ENCODE data around the gene NEURL4. TPM values are rescaled to one million over a fixed set of nuclear protein-coding genes. Genes with fewer than 3 reads are reported as not detected.
A peak's percentile ranks its signal among the peaks of the same experiment; 100 is the strongest.

NEURL4 gene
- total RNA-seq, 2 donors from 2014 or later, result 24.8 to 38.8 TPM

GRCh38 chr17:7312432-7313087, 16.6 kb downstream of the NEURL4 start:
- intact Hi-C loops (cut with DNase I), result no loop called here

GRCh38 chr17:7311110-7311705, 17.9 kb downstream of the NEURL4 start:
- intact Hi-C loops (cut with DNase I), result no loop called here
- ATAC-seq, result no peak
- DNase-seq, result no peak

More at GRCh38 chr17:7312432-7313087, 16.6 kb downstream of the NEURL4 start:
- no peak for DNase-seq
- no peak for ATAC-seq

GRCh38 chr17:7309628-7310027, 19.5 kb downstream of the NEURL4 start:
- DNase-seq, result no peak
- no peak for ATAC-seq
- intact Hi-C loops (cut with DNase I), result no loop called here

GRCh38 chr17:7308625-7309433, 20.3 kb downstream of the NEURL4 start:
- intact Hi-C loops (cut with DNase I), result no loop called here
- ATAC-seq, result peak; percentile 6 to 31
- peak; percentile 81 for DNase-seq

- ATAC-seq, result peak; percentile 41 to 44
- intact Hi-C loops (cut with DNase I), result no loop called here
- DNase-seq, result peak; percentile 59
These were observed 21.2 kb downstream of the NEURL4 start for GRCh38 chr17:7307686-7308624.

- ATAC-seq (peak; percentile 92 to 93), DNase-seq (peak; percentile 100)
- intact Hi-C loops (cut with DNase I), result no loop called here
These were observed 22.0 kb downstream of the NEURL4 start, which contains the start of gene EIF5A for GRCh38 chr17:7306911-7307685. TSS of gene EIF5A (plus strand) at chr17:7307628. CDS start at chr17:7309636, 2,008 bp downstream.

- ATAC-seq, result no peak
- no peak for DNase-seq
- intact Hi-C loops (cut with DNase I), result no loop called here
These were observed 25.0 kb downstream of the NEURL4 start for GRCh38 chr17:7304179-7304578.

GRCh38 chr17:7296189-7296861, 32.8 kb downstream of the NEURL4 start:
- intact Hi-C loops (cut with DNase I), result loop anchor here (1.0 to 5.0 kb wide), 3 partner anchors 16 to 249 kb away; partner anchors contain the start of gene SLC2A4 (in 1 of the 2)
- peak; percentile 88 for DNase-seq
- ATAC-seq, result peak; percentile 76 to 87

- ATAC-seq, result no peak
- no peak for DNase-seq
- intact Hi-C loops (cut with DNase I), result loop anchor here (1.0 to 5.0 kb wide), 3 partner anchors 15 to 248 kb away; partner anchors contain the start of gene SLC2A4 (in 1 of the 2)
These were observed 33.6 kb downstream of the NEURL4 start for GRCh38 chr17:7295230-7296180.

GRCh38 chr17:7294614-7295153, 34.5 kb downstream of the NEURL4 start, which contains the start of gene YBX2:
TSS of gene YBX2 (minus strand) at chr17:7294639. CDS start at chr17:7294500, 139 bp downstream.
- ATAC-seq (peak; percentile 49 to 61), DNase-seq (peak; percentile 76)
- intact Hi-C loops (cut with DNase I), result loop anchor here in 1 of 2 donors (5.0 kb wide), 1 partner anchor 247 kb away; no protein-coding TSS in a partner anchor

GRCh38 chr17:7293816-7294613, 35.1 kb downstream of the NEURL4 start:
- DNase-seq (no peak), ATAC-seq (peak in 1 of 2 donors; percentile 2)
- intact Hi-C loops (cut with DNase I), result no loop called here

GRCh38 chr17:7293159-7293558, 36.0 kb downstream of the NEURL4 start:
- intact Hi-C loops (cut with DNase I), result no loop called here
- ATAC-seq (peak in 1 of 2 donors; percentile 15), DNase-seq (no peak)

GRCh38 chr17:7292729-7293128, 36.4 kb downstream of the NEURL4 start:
- ATAC-seq (peak; percentile 1 to 27), DNase-seq (no peak)
- intact Hi-C loops (cut with DNase I), result no loop called here

- intact Hi-C loops (cut with DNase I), result no loop called here
- ATAC-seq, result no peak
- DNase-seq, result no peak
These were observed 36.9 kb downstream of the NEURL4 start for GRCh38 chr17:7292194-7292593.

GRCh38 chr17:7290685-7291084, 38.5 kb downstream of the NEURL4 start:
- intact Hi-C loops (cut with DNase I), result no loop called here
- no peak for ATAC-seq
- no peak for DNase-seq
